T-helper 22 cell (primary cell): Measurements from ENCODE around the gene DIO1.
A peak's percentile ranks its signal among the peaks of the same experiment; 100 is the strongest.
"Not testable (repeated sequence)": the region's sequence is repeated elsewhere in the genome, so short reads cannot be mapped to it uniquely, and the experiment has no call there.

Experiments
- DNase-seq: peaks from one replicate; pipeline ENCODE4 v3.0.0-alpha.2; 2020; ENCODE audit warnings: low read depth

DIO1 gene

GRCh38 chr1:53893999-53894636, at the start of gene DIO1:
DIO1 (plus strand) TSS chr1:53894187; CDS start chr1:53894211, 24 bp downstream.
- DNase-seq = no peak

GRCh38 chr1:53847980-53848379, 46.0 kb upstream of the DIO1 start:
- DNase-seq = no peak

GRCh38 chr1:53850082-53850673, 43.8 kb upstream of the DIO1 start:
- no peak for DNase-seq

- no peak for DNase-seq
These were observed 42.3 kb upstream of the DIO1 start for GRCh38 chr1:53851571-53852285.

GRCh38 chr1:53860967-53861411, 33.0 kb upstream of the DIO1 start:
- peak; percentile 6 for DNase-seq

- no peak for DNase-seq
These were observed 31.5 kb upstream of the DIO1 start for GRCh38 chr1:53862507-53862906.

- no peak for DNase-seq
These were observed 25.4 kb upstream of the DIO1 start for GRCh38 chr1:53868565-53868964.

- no peak for DNase-seq
These were observed 24.4 kb upstream of the DIO1 start for GRCh38 chr1:53869454-53870117.

GRCh38 chr1:53871221-53871620, 22.8 kb upstream of the DIO1 start:
- no peak for DNase-seq

- DNase-seq = no peak
These were observed 22.1 kb upstream of the DIO1 start for GRCh38 chr1:53871773-53872484.

- not testable (repeated sequence) for DNase-seq
These were observed 18.8 kb upstream of the DIO1 start for GRCh38 chr1:53875150-53875549.

GRCh38 chr1:53878492-53879105, 15.4 kb upstream of the DIO1 start:
- DNase-seq = no peak

GRCh38 chr1:53881853-53882252, 12.1 kb upstream of the DIO1 start:
- not testable (repeated sequence) for DNase-seq

GRCh38 chr1:53883600-53883999, 10.4 kb upstream of the DIO1 start:
- DNase-seq = not testable (repeated sequence)

GRCh38 chr1:53888681-53889080, 5.3 kb upstream of the DIO1 start:
- no peak for DNase-seq

- DNase-seq = peak; percentile 77
These were observed 4.4 kb upstream of the DIO1 start, which contains the start of gene YIPF1 for GRCh38 chr1:53889304-53890298. YIPF1 (minus strand) TSS chr1:53889797; CDS start chr1:53888937, 860 bp downstream.

- DNase-seq = no peak
These were observed 3.5 kb upstream of the DIO1 start for GRCh38 chr1:53890522-53890941.

GRCh38 chr1:53891018-53891417, 3.0 kb upstream of the DIO1 start:
- DNase-seq = no peak

- DNase-seq = no peak
These were observed 2.3 kb upstream of the DIO1 start for GRCh38 chr1:53891678-53892077.

- DNase-seq = no peak
These were observed 1.1 kb upstream of the DIO1 start for GRCh38 chr1:53892911-53893310.
